Measurements from ENCODE around the gene GPC3.

- TF ChIP-seq, protein P1, sequence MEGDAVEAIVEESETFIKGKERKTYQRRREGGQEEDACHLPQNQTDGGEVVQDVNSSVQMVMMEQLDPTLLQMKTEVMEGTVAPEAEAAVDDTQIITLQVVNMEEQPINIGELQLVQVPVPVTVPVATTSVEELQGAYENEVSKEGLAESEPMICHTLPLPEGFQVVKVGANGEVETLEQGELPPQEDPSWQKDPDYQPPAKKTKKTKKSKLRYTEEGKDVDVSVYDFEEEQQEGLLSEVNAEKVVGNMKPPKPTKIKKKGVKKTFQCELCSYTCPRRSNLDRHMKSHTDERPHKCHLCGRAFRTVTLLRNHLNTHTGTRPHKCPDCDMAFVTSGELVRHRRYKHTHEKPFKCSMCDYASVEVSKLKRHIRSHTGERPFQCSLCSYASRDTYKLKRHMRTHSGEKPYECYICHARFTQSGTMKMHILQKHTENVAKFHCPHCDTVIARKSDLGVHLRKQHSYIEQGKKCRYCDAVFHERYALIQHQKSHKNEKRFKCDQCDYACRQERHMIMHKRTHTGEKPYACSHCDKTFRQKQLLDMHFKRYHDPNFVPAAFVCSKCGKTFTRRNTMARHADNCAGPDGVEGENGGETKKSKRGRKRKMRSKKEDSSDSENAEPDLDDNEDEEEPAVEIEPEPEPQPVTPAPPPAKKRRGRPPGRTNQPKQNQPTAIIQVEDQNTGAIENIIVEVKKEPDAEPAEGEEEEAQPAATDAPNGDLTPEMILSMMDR (IDR thresholded peaks at IDR 0.05): no peak
- no peak for TF ChIP-seq POLR2A (IDR thresholded peaks at IDR 0.05)
Observed at GRCh38 chrX:133850399-133850798, 135.0 kb downstream of the GPC3 start.

All from thyroid gland (tissue), 4 donors.